Prostate gland (tissue), 2 donors: ENCODE results near the gene MTPN.

ENCODE experiments used
- POLR2A ChIP-seq: fragments of 450-650 bp; IDR thresholded peaks from one replicate; pipeline ENCODE4 v1.6.1; 2016; ENCODE audit warnings: antibody characterized with exemption, mild to moderate bottlenecking
- POLR2AphosphoS5 ChIP-seq: sonication (generic); formaldehyde crosslinking; IDR thresholded peaks from one replicate; pipeline ENCODE4 v1.6.1; 2017; ENCODE audit warnings: antibody characterized with exemption
- TF ChIP-seq, protein P1 (sequence below), 4 experiments: fragments of 200-600 bp in 2 of 4; fragments of 450-650 bp in 2 of 4; sonication (generic) in 2 of 4; IDR thresholded peaks; 1 replicate in 3 of 4; 2 replicates in 1 of 4; pipeline ENCODE4 v1.5.1; 2016 to 2019; ENCODE audit warnings: antibody characterized with exemption in 4 of 4, mild to moderate bottlenecking in 2 of 4, moderate library complexity in 2 of 4

DNA sequence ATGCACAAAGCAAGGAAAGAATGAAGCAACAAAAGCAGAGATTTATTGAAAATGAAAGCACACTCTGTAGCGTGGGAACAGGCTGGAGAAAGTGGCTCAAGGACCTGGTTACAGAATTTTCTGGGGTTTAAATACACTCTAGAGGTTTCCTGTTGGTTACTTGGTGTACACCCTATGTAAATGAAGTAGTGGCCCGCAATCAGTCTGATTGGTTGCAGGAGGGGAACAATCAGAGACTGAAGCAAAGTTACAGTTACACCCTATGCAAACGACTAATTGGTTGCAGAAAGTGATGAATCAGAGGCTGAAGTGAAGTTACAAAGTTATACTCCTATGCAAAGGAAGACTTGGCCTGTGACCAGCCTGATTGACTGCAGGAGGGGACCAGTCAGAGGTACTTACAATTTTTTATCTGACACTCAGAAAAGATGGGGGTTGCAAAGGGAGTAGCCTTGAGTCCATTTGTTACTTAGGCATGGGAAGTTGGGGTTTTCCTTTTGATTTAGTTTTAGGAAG lies 3.6 kb upstream of the MTPN start:
- TF ChIP-seq, protein P1, sequence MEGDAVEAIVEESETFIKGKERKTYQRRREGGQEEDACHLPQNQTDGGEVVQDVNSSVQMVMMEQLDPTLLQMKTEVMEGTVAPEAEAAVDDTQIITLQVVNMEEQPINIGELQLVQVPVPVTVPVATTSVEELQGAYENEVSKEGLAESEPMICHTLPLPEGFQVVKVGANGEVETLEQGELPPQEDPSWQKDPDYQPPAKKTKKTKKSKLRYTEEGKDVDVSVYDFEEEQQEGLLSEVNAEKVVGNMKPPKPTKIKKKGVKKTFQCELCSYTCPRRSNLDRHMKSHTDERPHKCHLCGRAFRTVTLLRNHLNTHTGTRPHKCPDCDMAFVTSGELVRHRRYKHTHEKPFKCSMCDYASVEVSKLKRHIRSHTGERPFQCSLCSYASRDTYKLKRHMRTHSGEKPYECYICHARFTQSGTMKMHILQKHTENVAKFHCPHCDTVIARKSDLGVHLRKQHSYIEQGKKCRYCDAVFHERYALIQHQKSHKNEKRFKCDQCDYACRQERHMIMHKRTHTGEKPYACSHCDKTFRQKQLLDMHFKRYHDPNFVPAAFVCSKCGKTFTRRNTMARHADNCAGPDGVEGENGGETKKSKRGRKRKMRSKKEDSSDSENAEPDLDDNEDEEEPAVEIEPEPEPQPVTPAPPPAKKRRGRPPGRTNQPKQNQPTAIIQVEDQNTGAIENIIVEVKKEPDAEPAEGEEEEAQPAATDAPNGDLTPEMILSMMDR (IDR thresholded peaks at IDR 0.05), result no peak
- no peak for TF ChIP-seq POLR2A
- TF ChIP-seq POLR2AphosphoS5, result no peak
